Thoracic aorta endothelial cell (primary cell): ENCODE results near the gene ACP1. TPM values are rescaled to one million over a fixed set of nuclear protein-coding genes. Genes with fewer than 3 reads are reported as not detected.

Experiments
- total RNA-seq: library from RNA; depleted of rRNA; stranded (reverse); fragments of >200 nt; gene quantifications from 2 replicates; pipeline ENCODE4 v1.2.3, GENCODE V29; 2012

The ACP1 gene
- total RNA-seq, result 110 and 119 TPM in 2 replicates

DNA sequence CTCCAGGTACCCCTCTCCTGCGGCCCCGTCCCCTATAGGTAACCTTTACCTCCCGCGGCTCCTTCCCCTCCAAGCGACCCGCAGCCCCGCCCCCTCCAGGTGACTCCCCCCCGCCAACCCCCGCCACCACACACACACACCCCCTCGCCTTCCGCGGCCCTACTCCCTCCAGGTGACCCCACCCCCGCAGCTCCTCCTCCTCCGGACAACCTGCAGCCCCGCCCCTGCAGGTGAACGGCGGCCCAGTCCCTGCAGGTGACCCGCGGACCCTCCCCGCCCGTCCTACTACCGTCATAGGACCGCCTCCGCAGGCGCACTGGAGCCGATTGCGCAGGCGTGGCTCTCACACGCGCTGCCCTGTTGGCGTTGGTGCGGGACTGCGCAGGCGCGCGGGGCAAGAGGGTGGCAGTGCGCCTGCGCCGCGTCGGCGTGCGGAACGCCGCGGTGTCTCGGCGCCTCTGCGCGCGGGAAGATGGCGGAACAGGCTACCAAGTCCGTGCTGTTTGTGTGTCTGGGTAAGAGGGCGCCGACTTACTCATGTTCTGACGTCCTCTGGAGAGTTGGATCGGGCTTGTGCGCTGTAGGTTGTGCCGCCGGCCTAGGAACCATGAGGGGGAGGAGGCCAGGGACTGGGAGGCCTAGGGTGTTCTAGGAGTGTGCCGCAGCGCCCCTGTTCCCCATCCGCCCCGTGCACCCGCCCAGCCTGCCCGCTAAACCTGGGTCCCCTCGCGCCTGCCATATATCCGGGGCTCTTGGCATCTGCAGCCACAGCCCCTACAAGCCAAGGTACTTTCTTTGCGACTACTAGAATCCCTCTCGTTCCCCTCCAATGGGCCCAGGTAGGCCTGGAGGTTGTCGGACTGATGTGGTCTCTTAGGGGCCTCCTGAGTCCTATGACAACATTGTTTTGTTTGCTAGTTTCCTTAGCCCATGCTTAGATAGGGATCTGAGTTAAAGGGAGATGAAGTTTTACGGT lies at the start of gene ACP1:
ACP1 (plus strand) TSS at position 455 of the 976 bp plus-strand sequence; CDS start at position 473, 18 bp downstream.

GRCh38 chr2:263774-264492 lies 814 bp upstream of the ACP1 start, which contains the start of gene SH3YL1:
TSS of gene SH3YL1 (minus strand) at chr2:264032. CDS start at chr2:263984, 48 bp downstream.

DNA sequence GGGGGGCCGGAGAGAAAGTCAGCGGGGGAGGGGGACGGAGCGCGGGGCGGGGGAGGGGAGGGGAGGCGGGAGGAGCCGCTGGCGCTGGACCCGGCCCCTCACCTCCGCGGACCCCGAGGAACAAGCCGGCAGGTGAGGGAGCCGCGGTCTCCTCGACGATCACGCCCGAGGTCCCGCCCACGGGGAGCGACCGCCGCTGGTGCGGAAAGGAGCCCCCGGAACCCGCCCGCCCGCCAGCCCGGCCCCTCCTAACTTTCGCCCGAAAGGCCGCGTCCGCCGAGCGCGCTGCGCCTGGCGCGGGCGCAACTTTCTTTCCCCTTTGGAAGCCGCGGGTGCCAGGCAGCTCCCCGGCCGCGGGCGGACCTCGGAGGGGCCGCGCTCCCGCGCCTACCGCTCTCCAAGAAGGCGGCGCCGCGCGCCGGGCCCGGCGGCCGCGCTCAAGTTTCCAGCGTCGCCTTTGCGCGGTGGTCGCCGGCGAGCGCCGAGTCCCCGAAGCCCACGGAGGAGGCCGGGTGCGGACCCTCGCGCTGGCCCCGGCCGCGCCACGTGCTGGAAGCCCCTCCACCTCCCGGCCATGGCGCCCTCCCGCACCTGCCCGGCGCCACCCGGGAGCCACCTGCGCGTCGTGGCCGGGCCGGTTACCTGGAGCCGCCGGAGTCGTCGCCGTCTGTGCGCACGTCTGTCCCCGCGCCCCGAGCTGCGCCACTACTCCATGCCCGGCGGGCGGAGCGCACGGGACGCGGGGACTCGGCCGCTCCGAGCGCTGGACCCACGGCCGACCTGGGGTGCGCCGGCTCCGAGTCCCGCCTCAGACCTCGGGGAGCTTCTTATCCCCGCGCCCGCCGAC lies 23.4 kb downstream of the ACP1 start, which contains the start of gene ALKAL2:
ALKAL2 (minus strand) TSS at position 181 of the 847 bp plus-strand sequence. CDS start 256 bp downstream, outside the sequence.

Other genes starting within 250 kb of the ACP1 start
- gene FAM110C, start 218.4 kb upstream of the ACP1 start, total RNA-seq, result not detected in 2 replicates
- 37.3 and 41.6 TPM in 2 replicates for gene SH3YL1, start 915 bp upstream of the ACP1 start, total RNA-seq
- gene ALKAL2, start 23.1 kb downstream of the ACP1 start, total RNA-seq, result not detected in 2 replicates